ENCODE data around the gene CKS1B.
"Not testable (repeated sequence)": the region's sequence is repeated elsewhere in the genome, so short reads cannot be mapped to it uniquely, and the experiment has no call there.

The CKS1B gene

GRCh38 chr1:154994591-154994990, 20.1 kb downstream of the CKS1B start:
- DNase-seq (ENCODE audit: low spot score) (no peak), ATAC-seq (ENCODE audit: low read depth) (no peak)
- no peak for TF ChIP-seq CTCF (IDR thresholded peaks at IDR 0.05; ENCODE audit: poor library complexity, severe bottlenecking)
- H3K4me1 ChIP-seq (ENCODE audit: insufficient read depth, poor library complexity, severe bottlenecking), result no peaks in the 10 kb centered on the region
- H3K9me3 ChIP-seq (ENCODE audit: severe bottlenecking), result no peaks in the 10 kb centered on the region
- no peaks in the 10 kb centered on the region for H3K27me3 ChIP-seq (ENCODE audit: insufficient read depth, poor library complexity, severe bottlenecking)
- peaks cover 15% of the 10 kb centered on the region for H3K36me3 ChIP-seq (ENCODE audit: low read depth)
- no peak overlapping the region for H3K27ac ChIP-seq (ENCODE audit: poor library complexity, severe bottlenecking)
- no peak overlapping the region for H3K4me3 ChIP-seq (ENCODE audit: severe bottlenecking)

- not testable (repeated sequence) for H3K9me3 ChIP-seq (ENCODE audit: severe bottlenecking); H3K36me3 ChIP-seq (ENCODE audit: low read depth); H3K27me3 ChIP-seq (ENCODE audit: insufficient read depth, poor library complexity, severe bottlenecking); H3K4me3 ChIP-seq (ENCODE audit: severe bottlenecking); H3K4me1 ChIP-seq (ENCODE audit: insufficient read depth, poor library complexity, severe bottlenecking); H3K27ac ChIP-seq (ENCODE audit: poor library complexity, severe bottlenecking)
- peak; percentile 60 for DNase-seq (ENCODE audit: low spot score)
- TF ChIP-seq CTCF (IDR thresholded peaks at IDR 0.05; ENCODE audit: poor library complexity, severe bottlenecking), result peak; percentile 79
- 0 out of 3 replicates have a peak, but pooled peaks have one; percentile 24 for ATAC-seq (ENCODE audit: low read depth)
These were observed 21.0 kb downstream of the CKS1B start for GRCh38 chr1:154995301-154995983.

- H3K4me1 ChIP-seq (ENCODE audit: insufficient read depth, poor library complexity, severe bottlenecking), result peaks cover 6% of the 10 kb centered on the region
- no peak for ATAC-seq (ENCODE audit: low read depth)
- H3K4me3 ChIP-seq (ENCODE audit: severe bottlenecking), result no peak overlapping the region
- no peaks in the 10 kb centered on the region for H3K36me3 ChIP-seq (ENCODE audit: low read depth)
- H3K27ac ChIP-seq (ENCODE audit: poor library complexity, severe bottlenecking), result no peak overlapping the region
- H3K9me3 ChIP-seq (ENCODE audit: severe bottlenecking), result no peaks in the 10 kb centered on the region
- no peak for TF ChIP-seq CTCF (IDR thresholded peaks at IDR 0.05; ENCODE audit: poor library complexity, severe bottlenecking)
- no peak for DNase-seq (ENCODE audit: low spot score)
- H3K27me3 ChIP-seq (ENCODE audit: insufficient read depth, poor library complexity, severe bottlenecking), result no peaks in the 10 kb centered on the region
These were observed 22.7 kb downstream of the CKS1B start for GRCh38 chr1:154996966-154997701.

- peaks cover 6% of the 10 kb centered on the region for H3K4me1 ChIP-seq (ENCODE audit: insufficient read depth, poor library complexity, severe bottlenecking)
- H3K4me3 ChIP-seq (ENCODE audit: severe bottlenecking), result no peak overlapping the region
These were observed 23.8 kb downstream of the CKS1B start for GRCh38 chr1:154998201-154998780.

More at GRCh38 chr1:154998201-154998780, 23.8 kb downstream of the CKS1B start:
- no peak for TF ChIP-seq CTCF (IDR thresholded peaks at IDR 0.05; ENCODE audit: poor library complexity, severe bottlenecking)
- ATAC-seq (ENCODE audit: low read depth) (no peak), DNase-seq (ENCODE audit: low spot score) (no peak)
- Histone ChIP-seq H3K36me3 (ENCODE audit: low read depth) (0 out of 2 replicates have a peak, but pooled peaks cover 1% of the 10 kb centered on the region), H3K9me3 (ENCODE audit: severe bottlenecking) (no peaks in the 10 kb centered on the region), H3K27ac (ENCODE audit: poor library complexity, severe bottlenecking) (no peak overlapping the region), H3K27me3 (ENCODE audit: insufficient read depth, poor library complexity, severe bottlenecking) (no peaks in the 10 kb centered on the region)

Data from RWPE2 (cell line).